ENCODE data around the gene ELP1. TPM values are rescaled to one million over a fixed set of nuclear protein-coding genes. Genes with fewer than 3 reads are reported as not detected.
A peak's percentile ranks its signal among the peaks of the same experiment; 100 is the strongest.
"Not testable (repeated sequence)": the region's sequence is repeated elsewhere in the genome, so short reads cannot be mapped to it uniquely, and the experiment has no call there.

ELP1 gene
- total RNA-seq, 1 donor from 2014 or later, result 23.2 TPM

DNA sequence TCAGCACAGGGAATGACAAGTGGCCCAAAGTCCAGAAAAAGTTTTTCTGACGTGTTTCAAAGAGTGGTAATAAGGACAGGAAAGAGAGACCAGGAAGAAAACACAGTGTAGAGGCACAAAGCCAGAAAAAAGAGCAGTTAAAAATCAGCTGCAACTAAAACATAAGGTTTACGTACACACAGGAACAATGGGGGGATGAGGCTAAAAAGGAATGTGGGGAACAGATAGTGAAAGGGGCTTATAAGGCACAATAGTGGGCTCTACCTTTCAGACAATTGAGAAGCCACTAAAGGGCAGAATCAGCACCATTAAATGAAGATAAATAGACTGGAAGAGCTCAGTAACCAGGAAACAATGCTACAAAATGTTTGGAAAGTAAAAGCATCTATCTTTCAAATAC lies 5.5 kb downstream of the ELP1 start:
- DNase-seq (ENCODE audit: low spot score), result no peak
- TF ChIP-seq, protein P1, sequence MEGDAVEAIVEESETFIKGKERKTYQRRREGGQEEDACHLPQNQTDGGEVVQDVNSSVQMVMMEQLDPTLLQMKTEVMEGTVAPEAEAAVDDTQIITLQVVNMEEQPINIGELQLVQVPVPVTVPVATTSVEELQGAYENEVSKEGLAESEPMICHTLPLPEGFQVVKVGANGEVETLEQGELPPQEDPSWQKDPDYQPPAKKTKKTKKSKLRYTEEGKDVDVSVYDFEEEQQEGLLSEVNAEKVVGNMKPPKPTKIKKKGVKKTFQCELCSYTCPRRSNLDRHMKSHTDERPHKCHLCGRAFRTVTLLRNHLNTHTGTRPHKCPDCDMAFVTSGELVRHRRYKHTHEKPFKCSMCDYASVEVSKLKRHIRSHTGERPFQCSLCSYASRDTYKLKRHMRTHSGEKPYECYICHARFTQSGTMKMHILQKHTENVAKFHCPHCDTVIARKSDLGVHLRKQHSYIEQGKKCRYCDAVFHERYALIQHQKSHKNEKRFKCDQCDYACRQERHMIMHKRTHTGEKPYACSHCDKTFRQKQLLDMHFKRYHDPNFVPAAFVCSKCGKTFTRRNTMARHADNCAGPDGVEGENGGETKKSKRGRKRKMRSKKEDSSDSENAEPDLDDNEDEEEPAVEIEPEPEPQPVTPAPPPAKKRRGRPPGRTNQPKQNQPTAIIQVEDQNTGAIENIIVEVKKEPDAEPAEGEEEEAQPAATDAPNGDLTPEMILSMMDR (IDR thresholded peaks at IDR 0.05; ENCODE audit: unreplicated experiment), result no peak
- H3K4me1 Mint-ChIP-seq (ENCODE audit: unreplicated experiment), result peaks cover 12% of the 10 kb centered on the region
- H3K9me3 Mint-ChIP-seq (ENCODE audit: unreplicated experiment), result no peaks in the 10 kb centered on the region
- H3K27ac Mint-ChIP-seq (ENCODE audit: unreplicated experiment), result peak overlapping the region; percentile 70
- peak overlapping the region; percentile 7 for H3K4me3 Mint-ChIP-seq (ENCODE audit: unreplicated experiment)
- peaks cover 22% of the 10 kb centered on the region for H3K36me3 Mint-ChIP-seq (ENCODE audit: low read depth, unreplicated experiment)
- H3K27me3 Mint-ChIP-seq (ENCODE audit: unreplicated experiment), result peaks cover 4% of the 10 kb centered on the region

DNA sequence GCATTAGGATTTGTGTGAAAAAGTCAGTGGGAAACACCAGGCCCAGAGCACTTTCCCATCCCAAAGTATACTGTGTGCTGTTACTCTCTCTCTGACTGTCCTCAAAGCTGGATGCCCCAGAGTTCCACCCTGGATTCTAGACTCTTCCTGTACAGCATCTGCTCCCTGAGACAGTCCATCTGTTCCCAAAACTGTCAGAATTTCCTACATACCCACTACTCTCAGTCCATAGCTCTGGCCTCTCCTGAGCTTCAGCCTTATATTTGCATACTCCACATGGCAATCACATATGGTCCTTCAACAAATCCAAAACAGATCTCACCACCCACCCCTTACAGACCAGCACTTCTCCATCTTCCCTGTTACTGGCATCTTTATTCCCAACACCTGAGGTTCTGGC lies 9.5 kb downstream of the ELP1 start:
- H3K36me3 Mint-ChIP-seq (ENCODE audit: low read depth, unreplicated experiment), result peaks cover 24% of the 10 kb centered on the region
- TF ChIP-seq, protein P1 (IDR thresholded peaks at IDR 0.05; ENCODE audit: unreplicated experiment), result no peak
- no peaks in the 10 kb centered on the region for H3K9me3 Mint-ChIP-seq (ENCODE audit: unreplicated experiment)
- peaks cover 4% of the 10 kb centered on the region for H3K27me3 Mint-ChIP-seq (ENCODE audit: unreplicated experiment)
- no peak overlapping the region for H3K4me3 Mint-ChIP-seq (ENCODE audit: unreplicated experiment)
- DNase-seq (ENCODE audit: low spot score), result no peak
- H3K27ac Mint-ChIP-seq (ENCODE audit: unreplicated experiment), result no peak overlapping the region
- H3K4me1 Mint-ChIP-seq (ENCODE audit: unreplicated experiment), result peaks cover 4% of the 10 kb centered on the region

DNA sequence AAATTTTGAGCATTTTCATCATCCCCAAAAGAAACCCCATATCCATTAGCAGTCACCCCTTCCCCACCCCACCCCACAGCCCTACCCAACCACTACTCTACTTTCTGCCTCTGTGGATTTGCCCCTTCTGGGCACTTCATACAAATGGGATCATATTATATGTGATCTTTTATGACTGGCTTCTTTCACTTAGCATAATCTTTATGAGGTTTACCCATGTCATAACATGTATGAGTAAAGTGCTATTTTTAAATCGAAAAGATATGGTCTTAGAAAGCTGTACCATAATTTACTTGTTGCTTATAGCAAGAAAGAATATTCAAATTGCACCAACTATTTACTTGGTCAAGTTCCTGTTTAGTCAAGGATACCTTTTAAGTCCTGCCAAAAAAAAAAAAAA lies 12.7 kb downstream of the ELP1 start:
- Mint-ChIP-seq H3K4me3 (ENCODE audit: unreplicated experiment) (no peak overlapping the region), H3K27ac (ENCODE audit: unreplicated experiment) (no peak overlapping the region), H3K27me3 (ENCODE audit: unreplicated experiment) (no peaks in the 10 kb centered on the region), H3K36me3 (ENCODE audit: low read depth, unreplicated experiment) (peaks cover 23% of the 10 kb centered on the region), H3K4me1 (ENCODE audit: unreplicated experiment) (no peaks in the 10 kb centered on the region), H3K9me3 (ENCODE audit: unreplicated experiment) (no peaks in the 10 kb centered on the region)
- DNase-seq (ENCODE audit: low spot score), result no peak
- TF ChIP-seq, protein P1 (IDR thresholded peaks at IDR 0.05; ENCODE audit: unreplicated experiment), result no peak

DNA sequence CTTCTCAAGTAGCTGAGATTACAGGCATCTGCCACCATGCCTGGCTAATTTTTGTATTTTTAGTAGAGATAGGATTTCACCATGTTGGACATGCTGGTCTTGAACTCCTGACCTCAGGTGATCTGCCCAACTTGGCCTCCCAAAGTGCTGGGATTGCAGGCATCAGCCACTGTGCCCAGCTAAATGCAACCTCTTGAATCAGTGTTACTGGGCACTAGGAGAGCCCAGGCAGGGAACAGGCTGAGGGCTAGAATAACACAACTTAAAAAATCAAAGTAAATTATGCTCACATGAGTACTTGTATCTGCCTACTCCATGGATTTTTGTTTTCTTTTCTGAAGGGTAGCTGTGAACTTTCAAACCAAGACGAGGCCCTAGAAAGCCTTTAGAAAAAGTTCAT lies 13.5 kb downstream of the ELP1 start:
- H3K4me1 Mint-ChIP-seq (ENCODE audit: unreplicated experiment); H3K4me3 Mint-ChIP-seq (ENCODE audit: unreplicated experiment); H3K27ac Mint-ChIP-seq (ENCODE audit: unreplicated experiment); H3K27me3 Mint-ChIP-seq (ENCODE audit: unreplicated experiment); DNase-seq (ENCODE audit: low spot score); H3K9me3 Mint-ChIP-seq (ENCODE audit: unreplicated experiment): not testable (repeated sequence)
- peaks cover 22% of the 10 kb centered on the region for H3K36me3 Mint-ChIP-seq (ENCODE audit: low read depth, unreplicated experiment)

DNA sequence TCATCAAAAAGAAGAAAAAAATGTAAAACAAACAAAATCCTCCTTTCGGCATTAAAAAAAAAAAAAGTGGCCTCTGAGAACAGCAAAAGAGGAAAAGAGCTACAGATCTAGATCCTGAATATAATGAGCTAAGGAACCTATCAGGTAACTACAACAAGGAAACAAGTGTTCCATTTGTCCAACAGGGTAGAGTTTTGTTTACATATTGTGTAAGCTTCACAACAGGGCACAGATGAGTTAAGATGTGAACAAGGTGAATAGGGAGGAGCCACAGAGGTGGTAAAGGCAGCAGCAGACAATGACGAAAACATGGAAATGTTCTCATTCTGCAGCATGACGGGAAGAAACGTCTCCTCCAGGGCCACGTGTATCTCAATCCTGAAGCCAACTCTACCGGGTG lies 14.4 kb downstream of the ELP1 start:
- peaks cover 16% of the 10 kb centered on the region for H3K36me3 Mint-ChIP-seq (ENCODE audit: low read depth, unreplicated experiment)
- DNase-seq (ENCODE audit: low spot score), result no peak
- no peaks in the 10 kb centered on the region for H3K27me3 Mint-ChIP-seq (ENCODE audit: unreplicated experiment)
- H3K4me1 Mint-ChIP-seq (ENCODE audit: unreplicated experiment), result no peaks in the 10 kb centered on the region
- peak overlapping the region; percentile 9 for H3K4me3 Mint-ChIP-seq (ENCODE audit: unreplicated experiment)
- TF ChIP-seq, protein P1 (IDR thresholded peaks at IDR 0.05; ENCODE audit: unreplicated experiment), result no peak
- no peaks in the 10 kb centered on the region for H3K9me3 Mint-ChIP-seq (ENCODE audit: unreplicated experiment)
- H3K27ac Mint-ChIP-seq (ENCODE audit: unreplicated experiment), result no peak overlapping the region

DNA sequence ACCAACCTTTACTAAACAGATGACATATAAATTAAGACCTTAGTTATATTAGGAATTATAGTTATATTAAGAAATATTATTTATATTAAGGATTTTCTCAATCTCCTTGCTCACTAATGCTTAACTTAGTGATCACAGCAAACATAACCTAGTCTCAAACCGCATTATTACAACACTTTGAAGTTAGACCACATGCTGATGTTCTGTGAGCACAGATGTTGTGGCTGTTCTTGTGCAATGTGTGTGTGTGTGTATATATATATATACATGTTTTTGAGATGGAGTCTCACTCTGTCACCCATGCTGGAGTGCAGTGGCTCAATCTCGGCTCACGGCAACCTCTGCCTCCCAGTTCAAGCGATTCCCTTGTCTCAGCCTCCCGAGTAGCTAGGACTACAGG lies 20.5 kb downstream of the ELP1 start:
- H3K9me3 Mint-ChIP-seq (ENCODE audit: unreplicated experiment), result no peaks in the 10 kb centered on the region
- DNase-seq (ENCODE audit: low spot score), result no peak
- TF ChIP-seq, protein P1 (IDR thresholded peaks at IDR 0.05; ENCODE audit: unreplicated experiment), result no peak
- no peaks in the 10 kb centered on the region for H3K27me3 Mint-ChIP-seq (ENCODE audit: unreplicated experiment)
- H3K27ac Mint-ChIP-seq (ENCODE audit: unreplicated experiment), result no peak overlapping the region
- H3K4me3 Mint-ChIP-seq (ENCODE audit: unreplicated experiment), result no peak overlapping the region
- H3K36me3 Mint-ChIP-seq (ENCODE audit: low read depth, unreplicated experiment), result peaks cover 18% of the 10 kb centered on the region
- H3K4me1 Mint-ChIP-seq (ENCODE audit: unreplicated experiment), result peaks cover 9% of the 10 kb centered on the region
